ENCODE data around the gene PRKAR2A. TPM values are rescaled to one million over a fixed set of nuclear protein-coding genes. Genes with fewer than 3 reads are reported as not detected.

The PRKAR2A gene
- total and polyA plus RNA-seq, 8 donors = 6.9 to 65.9 (median 22.4) TPM

DNA sequence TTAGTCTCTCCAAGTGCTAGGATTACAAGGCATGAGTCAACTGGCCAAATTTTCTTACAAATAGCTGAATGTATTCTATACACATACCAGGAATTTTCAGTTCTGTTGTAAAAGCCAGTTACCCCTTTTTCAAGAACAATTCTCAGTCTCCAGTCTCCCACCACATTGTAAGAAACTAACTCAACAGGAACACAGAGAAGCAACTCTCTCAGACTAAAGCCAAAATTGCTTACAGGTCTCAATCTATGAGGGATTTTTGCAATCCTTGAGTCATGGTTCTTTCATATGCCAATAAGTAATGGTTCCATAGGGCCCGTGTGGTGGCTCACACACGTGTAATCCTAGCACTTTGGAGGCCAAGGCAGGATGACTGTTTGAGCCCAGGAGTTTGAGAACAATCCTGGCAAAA is 139.2 kb downstream of the PRKAR2A start:
- WGBS, 5 donors = 23 to 55% (median 33%) methylated on average over 2 of the region's 2 CpGs

DNA sequence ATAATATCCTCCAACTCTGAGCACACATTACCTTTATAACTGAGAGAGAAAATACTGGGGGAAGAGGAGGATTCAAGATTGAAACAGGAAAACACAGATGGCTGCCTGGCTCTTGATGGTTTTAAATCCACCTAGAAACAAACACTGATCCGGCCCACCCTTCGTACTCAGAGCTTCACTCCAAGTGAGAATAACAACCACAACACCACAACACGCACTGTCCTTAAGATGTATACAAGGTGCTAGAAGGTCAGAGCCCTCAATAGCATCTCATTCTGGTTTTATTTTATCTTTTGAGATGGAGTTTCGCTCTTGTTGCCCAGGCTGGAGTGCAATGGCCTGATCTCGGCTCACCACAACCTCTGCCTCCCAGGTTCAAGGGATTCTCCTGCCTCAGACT is 140.5 kb downstream of the PRKAR2A start:
- intact Hi-C loops (cut with DNase I; ENCODE audit: low total_unique reads) = no loop called here
- Histone ChIP-seq H3K4me1 (peaks cover 22 to 81% (median 50%) of the 10 kb centered on the region in 4 donors), H3K36me3 (peaks cover 22 to 68% (median 64%) of the 10 kb centered on the region in 4 donors), H3K27ac (no peak overlapping the region), H3K9me3 (no peaks in the 10 kb centered on the region), H3K27me3 (no peaks in the 10 kb centered on the region), H3K4me3 (no peak overlapping the region)
- DNase-seq = no peak
- no peak for TF ChIP-seq EP300 (IDR thresholded peaks at IDR 0.05)
- TF ChIP-seq POLR2AphosphoS5 (IDR thresholded peaks at IDR 0.05) = no peak
- TF ChIP-seq POLR2A (IDR thresholded peaks at IDR 0.05) = no peak
- TF ChIP-seq, protein P1, sequence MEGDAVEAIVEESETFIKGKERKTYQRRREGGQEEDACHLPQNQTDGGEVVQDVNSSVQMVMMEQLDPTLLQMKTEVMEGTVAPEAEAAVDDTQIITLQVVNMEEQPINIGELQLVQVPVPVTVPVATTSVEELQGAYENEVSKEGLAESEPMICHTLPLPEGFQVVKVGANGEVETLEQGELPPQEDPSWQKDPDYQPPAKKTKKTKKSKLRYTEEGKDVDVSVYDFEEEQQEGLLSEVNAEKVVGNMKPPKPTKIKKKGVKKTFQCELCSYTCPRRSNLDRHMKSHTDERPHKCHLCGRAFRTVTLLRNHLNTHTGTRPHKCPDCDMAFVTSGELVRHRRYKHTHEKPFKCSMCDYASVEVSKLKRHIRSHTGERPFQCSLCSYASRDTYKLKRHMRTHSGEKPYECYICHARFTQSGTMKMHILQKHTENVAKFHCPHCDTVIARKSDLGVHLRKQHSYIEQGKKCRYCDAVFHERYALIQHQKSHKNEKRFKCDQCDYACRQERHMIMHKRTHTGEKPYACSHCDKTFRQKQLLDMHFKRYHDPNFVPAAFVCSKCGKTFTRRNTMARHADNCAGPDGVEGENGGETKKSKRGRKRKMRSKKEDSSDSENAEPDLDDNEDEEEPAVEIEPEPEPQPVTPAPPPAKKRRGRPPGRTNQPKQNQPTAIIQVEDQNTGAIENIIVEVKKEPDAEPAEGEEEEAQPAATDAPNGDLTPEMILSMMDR (IDR thresholded peaks at IDR 0.05) = no peak
- WGBS, 5 donors = 80 to 86% (median 84%) methylated on average over 5 of the region's 5 CpGs

More for the DNA sequence above, 139.2 kb downstream of the PRKAR2A start:
- intact Hi-C loops (cut with DNase I; ENCODE audit: low total_unique reads) = no loop called here
- peak overlapping the region in 3 of 5 donors; percentile 39 to 52 (median 46) for H3K27ac ChIP-seq
- no peaks in the 10 kb centered on the region for H3K27me3 ChIP-seq
- TF ChIP-seq, protein P1 (IDR thresholded peaks at IDR 0.05) = no peak
- no peak for DNase-seq
- peaks cover 25 to 81% (median 58%) of the 10 kb centered on the region in 4 donors for H3K4me1 ChIP-seq
- peaks cover 22 to 76% (median 72%) of the 10 kb centered on the region in 4 donors for H3K36me3 ChIP-seq
- no peaks in the 10 kb centered on the region for H3K9me3 ChIP-seq
- H3K4me3 ChIP-seq = no peak overlapping the region

DNA sequence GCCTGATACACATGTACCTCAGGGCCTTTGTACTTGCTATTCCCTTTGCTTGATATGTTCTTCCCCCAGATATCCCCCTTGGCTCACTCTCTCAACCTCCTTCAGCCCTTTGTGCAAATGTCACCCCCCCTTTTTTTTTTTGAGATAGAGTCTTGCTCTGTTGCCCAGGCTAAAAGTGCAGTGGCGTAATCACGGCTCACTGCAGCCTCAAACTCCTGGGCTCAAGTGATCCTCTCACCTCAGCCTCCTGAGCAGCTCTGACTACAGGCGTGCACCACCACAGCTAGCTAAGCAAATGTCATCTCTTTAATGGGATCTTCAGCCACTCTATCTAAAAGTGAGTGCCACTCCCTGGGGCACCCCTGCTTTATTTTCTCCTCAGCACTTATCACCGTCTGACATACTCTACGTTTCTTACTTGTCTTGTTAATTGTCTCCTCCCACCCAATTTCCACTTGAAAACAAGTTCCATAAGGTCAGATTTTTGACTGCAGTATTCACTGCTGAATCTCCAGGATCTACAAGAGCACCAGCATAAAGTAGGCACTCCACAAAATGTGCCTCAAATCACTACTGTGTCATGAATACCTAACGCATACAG is 145.3 kb downstream of the PRKAR2A start:
- Histone ChIP-seq H3K27me3 (no peaks in the 10 kb centered on the region), H3K36me3 (peaks cover 7 to 71% (median 66%) of the 10 kb centered on the region in 4 donors), H3K27ac (no peak overlapping the region), H3K4me1 (peaks cover 6 to 69% (median 36%) of the 10 kb centered on the region in 4 donors), H3K4me3 (no peak overlapping the region), H3K9me3 (no peaks in the 10 kb centered on the region)
- DNase-seq = no peak
- intact Hi-C loops (cut with DNase I; ENCODE audit: low total_unique reads) = no loop called here
- 81 to 87% (median 84%) methylated on average over 6 of the region's 6 CpGs for WGBS, 5 donors
- TF ChIP-seq EP300 (IDR thresholded peaks at IDR 0.05) (no peak), POLR2A (IDR thresholded peaks at IDR 0.05) (no peak), POLR2AphosphoS5 (IDR thresholded peaks at IDR 0.05) (no peak)
- TF ChIP-seq, protein P1 (IDR thresholded peaks at IDR 0.05) = no peak

DNA sequence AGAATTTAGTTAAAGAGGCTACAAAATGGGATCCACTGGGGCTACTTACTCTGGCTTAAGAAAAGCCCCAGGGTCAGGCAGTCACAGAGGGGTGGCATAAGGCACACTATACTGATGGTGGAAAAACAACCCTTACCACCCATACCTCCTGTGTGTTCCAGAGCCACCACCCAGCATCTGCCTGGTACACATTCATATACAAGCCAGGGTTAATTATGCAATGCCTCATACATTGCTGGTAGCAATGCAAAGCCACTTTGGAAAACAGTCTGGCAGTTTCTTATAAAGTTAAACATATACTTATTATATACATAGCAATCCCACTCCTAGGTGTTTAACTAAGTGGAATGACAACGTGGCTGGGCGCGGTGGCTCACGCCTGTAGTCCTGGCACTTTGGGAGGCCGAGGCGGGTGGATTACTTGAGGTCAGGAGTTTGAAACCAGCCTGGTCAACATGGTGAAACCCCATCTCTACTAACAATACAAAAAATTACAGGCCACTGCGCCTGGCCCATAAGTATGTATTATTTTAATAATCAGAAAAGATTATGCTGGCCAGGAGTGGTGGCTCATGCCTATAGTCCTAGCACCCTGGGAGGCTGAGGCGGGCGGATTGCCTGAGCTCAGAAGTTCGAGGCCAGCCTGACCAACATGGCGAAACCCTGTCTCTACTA is 146.8 kb downstream of the PRKAR2A start:
- 84 to 91% (median 86%) methylated on average over 11 of the region's 11 CpGs for WGBS, 5 donors
- intact Hi-C loops (cut with DNase I; ENCODE audit: low total_unique reads) = no loop called here
- TF ChIP-seq POLR2A (IDR thresholded peaks at IDR 0.05) (no peak), EP300 (IDR thresholded peaks at IDR 0.05) (no peak), POLR2AphosphoS5 (IDR thresholded peaks at IDR 0.05) (no peak)
- TF ChIP-seq, protein P1 (IDR thresholded peaks at IDR 0.05) = no peak
- Histone ChIP-seq H3K27me3 (no peaks in the 10 kb centered on the region), H3K27ac (no peak overlapping the region), H3K36me3 (peaks cover 3 to 61% (median 51%) of the 10 kb centered on the region in 4 donors), H3K4me1 (peaks cover 14 to 82% (median 37%) of the 10 kb centered on the region in 4 donors), H3K9me3 (no peaks in the 10 kb centered on the region), H3K4me3 (no peak overlapping the region)
- DNase-seq = no peak
